MG63 (cell line): Measurements from ENCODE around the gene RAB8A. TPM values are rescaled to one million over a fixed set of nuclear protein-coding genes. Genes with fewer than 3 reads are reported as not detected.

Experiments
- DNase-seq: peaks from one replicate; pipeline ENCODE4 v3.0.0-alpha.2; 2020
- H3K27me3 ChIP-seq: fragments of 250-450 bp; sonication (Bioruptor Pico); 2 replicates; pipeline ENCODE4 v1.5.1; 2020; ENCODE audit warnings: mild to moderate bottlenecking, moderate library complexity
- H3K36me3 ChIP-seq: fragments of 250-450 bp; sonication (Bioruptor Pico); 2 replicates; pipeline ENCODE4 v1.5.1; 2020; ENCODE audit warnings: mild to moderate bottlenecking, moderate library complexity
- H3K4me3 ChIP-seq: fragments of 250-450 bp; sonication (Bioruptor Pico); 2 replicates; pipeline ENCODE4 v1.5.1; 2020; ENCODE audit warnings: mild to moderate bottlenecking, moderate library complexity
- H3K9me3 ChIP-seq: fragments of 250-450 bp; sonication (Bioruptor Pico); 2 replicates; pipeline ENCODE4 v1.5.1; 2020; ENCODE audit warnings: mild to moderate bottlenecking, moderate library complexity
- total RNA-seq: library from RNA; depleted of rRNA; stranded (reverse); fragments of >200 nt; shearing (Covaris generic); gene quantifications from 2 replicates; pipeline ENCODE4 v1.2.3, GENCODE V29; 2014; ENCODE audit warnings: low replicate concordance

RAB8A gene
- total RNA-seq, 1 experiment from 2014 or later = 134 TPM

GRCh38 chr19:16121967-16122366 is 10.3 kb downstream of the RAB8A start:
- H3K9me3 ChIP-seq = no peaks in the 10 kb centered on the region
- no peak for DNase-seq
- H3K36me3 ChIP-seq = peaks cover 97% of the 10 kb centered on the region
- no peaks in the 10 kb centered on the region for H3K27me3 ChIP-seq
- no peak overlapping the region for H3K4me3 ChIP-seq

- H3K36me3 ChIP-seq = peaks cover 100% of the 10 kb centered on the region
- H3K4me3 ChIP-seq = no peak overlapping the region
- no peaks in the 10 kb centered on the region for H3K9me3 ChIP-seq
- no peak for DNase-seq
- H3K27me3 ChIP-seq = no peaks in the 10 kb centered on the region; the same call in 1 of the 2 replicates
Measured at GRCh38 chr19:16124953-16125352, 13.3 kb downstream of the RAB8A start.

- no peaks in the 10 kb centered on the region for H3K9me3 ChIP-seq
- peaks cover 100% of the 10 kb centered on the region for H3K36me3 ChIP-seq
- H3K4me3 ChIP-seq = no peak overlapping the region
- DNase-seq = peak; percentile 47
- H3K27me3 ChIP-seq = no peaks in the 10 kb centered on the region; the same call in 1 of the 2 replicates
Measured at GRCh38 chr19:16125737-16126495, 14.2 kb downstream of the RAB8A start.

- Histone ChIP-seq H3K36me3 (peaks cover 100% of the 10 kb centered on the region), H3K9me3 (no peaks in the 10 kb centered on the region), H3K4me3 (no peak overlapping the region), H3K27me3 (no peaks in the 10 kb centered on the region; the same call in 1 of the 2 replicates)
- no peak for DNase-seq
Measured at GRCh38 chr19:16127080-16127479, 15.4 kb downstream of the RAB8A start.

GRCh38 chr19:16127776-16128371 is 16.2 kb downstream of the RAB8A start:
- H3K27me3 ChIP-seq = no peaks in the 10 kb centered on the region; the same call in 1 of the 2 replicates
- H3K4me3 ChIP-seq = no peak overlapping the region
- H3K36me3 ChIP-seq = peaks cover 100% of the 10 kb centered on the region
- DNase-seq = no peak
- no peaks in the 10 kb centered on the region for H3K9me3 ChIP-seq

GRCh38 chr19:16131648-16132047 is 20.0 kb downstream of the RAB8A start:
- peaks cover 80% of the 10 kb centered on the region for H3K36me3 ChIP-seq
- no peak overlapping the region for H3K4me3 ChIP-seq
- no peaks in the 10 kb centered on the region for H3K9me3 ChIP-seq
- no peak for DNase-seq
- no peaks in the 10 kb centered on the region; the same call in 1 of the 2 replicates for H3K27me3 ChIP-seq

- Histone ChIP-seq H3K36me3 (peaks cover 58% of the 10 kb centered on the region), H3K4me3 (no peak overlapping the region), H3K9me3 (no peaks in the 10 kb centered on the region), H3K27me3 (no peaks in the 10 kb centered on the region)
- DNase-seq = no peak
Measured at GRCh38 chr19:16133818-16134217, 22.1 kb downstream of the RAB8A start.

GRCh38 chr19:16134510-16134909 is 22.8 kb downstream of the RAB8A start:
- DNase-seq = no peak
- peaks cover 51% of the 10 kb centered on the region for H3K36me3 ChIP-seq

GRCh38 chr19:16135430-16136127 is 23.9 kb downstream of the RAB8A start:
- Histone ChIP-seq H3K9me3 (no peaks in the 10 kb centered on the region), H3K27me3 (no peaks in the 10 kb centered on the region), H3K4me3 (no peak overlapping the region), H3K36me3 (peaks cover 40% of the 10 kb centered on the region)
- DNase-seq = no peak

More at GRCh38 chr19:16134510-16134909, 22.8 kb downstream of the RAB8A start:
- Histone ChIP-seq H3K9me3 (no peaks in the 10 kb centered on the region), H3K4me3 (no peak overlapping the region), H3K27me3 (no peaks in the 10 kb centered on the region)

- peaks cover 32% of the 10 kb centered on the region for H3K36me3 ChIP-seq
- H3K9me3 ChIP-seq = no peaks in the 10 kb centered on the region
- no peak for DNase-seq
- H3K4me3 ChIP-seq = no peak overlapping the region
- no peaks in the 10 kb centered on the region for H3K27me3 ChIP-seq
Measured at GRCh38 chr19:16136185-16136999, 24.7 kb downstream of the RAB8A start.

- no peaks in the 10 kb centered on the region for H3K27me3 ChIP-seq
- DNase-seq = no peak
- H3K4me3 ChIP-seq = no peak overlapping the region
- no peaks in the 10 kb centered on the region for H3K36me3 ChIP-seq
- no peaks in the 10 kb centered on the region for H3K9me3 ChIP-seq
Measured at GRCh38 chr19:16139752-16140151, 28.1 kb downstream of the RAB8A start.

GRCh38 chr19:16141043-16141442 is 29.4 kb downstream of the RAB8A start:
- DNase-seq = no peak
- H3K27me3 ChIP-seq = no peaks in the 10 kb centered on the region
- H3K36me3 ChIP-seq = no peaks in the 10 kb centered on the region
- H3K4me3 ChIP-seq = no peak overlapping the region
- H3K9me3 ChIP-seq = no peaks in the 10 kb centered on the region

- Histone ChIP-seq H3K27me3 (no peaks in the 10 kb centered on the region), H3K4me3 (no peak overlapping the region), H3K36me3 (no peaks in the 10 kb centered on the region), H3K9me3 (no peaks in the 10 kb centered on the region)
- no peak for DNase-seq
Measured at GRCh38 chr19:16142032-16142580, 30.4 kb downstream of the RAB8A start.

- no peak for DNase-seq
- H3K4me3 ChIP-seq = no peak within 1 kb of the TSS
- no peaks in the 10 kb centered on the region for H3K36me3 ChIP-seq
- no peaks in the 10 kb centered on the region for H3K27me3 ChIP-seq
- no peaks in the 10 kb centered on the region for H3K9me3 ChIP-seq
Measured at GRCh38 chr19:16143399-16144215, 31.9 kb downstream of the RAB8A start, which contains the start of gene HSH2D. Gene HSH2D, plus strand, starts transcription at chr19:16143685. Its CDS starts 5,066 bp downstream, at chr19:16148751.

- DNase-seq = no peak
- no peaks in the 10 kb centered on the region for H3K9me3 ChIP-seq
- no peaks in the 10 kb centered on the region for H3K27me3 ChIP-seq
- H3K4me3 ChIP-seq = no peak overlapping the region
- H3K36me3 ChIP-seq = no peaks in the 10 kb centered on the region
Measured at GRCh38 chr19:16144216-16144581, 32.5 kb downstream of the RAB8A start.

- no peak for DNase-seq
- H3K36me3 ChIP-seq = no peaks in the 10 kb centered on the region
- H3K27me3 ChIP-seq = no peaks in the 10 kb centered on the region
- H3K4me3 ChIP-seq = no peak overlapping the region
- no peaks in the 10 kb centered on the region for H3K9me3 ChIP-seq
Measured at GRCh38 chr19:16146112-16146511, 34.4 kb downstream of the RAB8A start.
